ENCODE results near the gene MTUS2. TPM values are rescaled to one million over a fixed set of nuclear protein-coding genes. Genes with fewer than 3 reads are reported as not detected.

Gene MTUS2
- total and polyA plus RNA-seq, 9 of the 15 experiments (the other 6 are each of a cell fraction or from before 2014, with no cell fraction given) = 0.01 to 0.28 (median 0.06) TPM; not detected in 1

DNA sequence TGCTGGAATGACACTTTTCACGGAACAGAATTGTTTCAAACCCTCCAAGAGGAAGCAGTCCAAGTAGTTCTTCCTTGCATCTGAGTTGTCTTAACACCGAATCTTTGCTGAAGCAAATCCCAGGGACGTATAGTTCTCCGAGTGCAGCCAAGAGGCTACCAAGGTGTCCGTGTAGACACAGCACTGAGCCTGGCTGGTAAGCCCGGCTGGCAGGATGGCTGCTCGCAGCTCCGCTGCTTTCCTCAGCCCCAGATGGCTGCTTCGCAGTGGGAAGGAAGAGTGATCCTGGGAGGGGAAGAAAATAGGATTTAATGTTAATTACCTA, 670.4 kb downstream of the MTUS2 start:
- DNase-seq (ENCODE audit: extremely low read depth in 1 of 4, low spot score in 3 of 4) (no peak), FAIRE-seq (no peak), ATAC-seq (no peak)
- 2% methylated on average over 7 of the region's 9 CpGs for WGBS (ENCODE audit: insufficient coverage, low coverage, missing lambda C conversion rate)
- Histone ChIP-seq H3K27ac (ENCODE audit: extremely low read depth, low read depth, low read length) (no peak overlapping the region), H3K9me1 (ENCODE audit: control insufficient read depth, insufficient read depth, low read length) (no peaks in the 10 kb centered on the region), H3K4me2 (ENCODE audit: insufficient read depth, low read length) (no peak overlapping the region), H4K20me1 (replicated peaks; ENCODE audit: control insufficient read depth, insufficient read depth, low read length) (no peaks in the 10 kb centered on the region), H3K4me1 (replicated peaks in 1 of 2; ENCODE audit: control insufficient read depth in 2 of 2, insufficient read depth in 2 of 2, low read length in 2 of 2) (no peaks in the 10 kb centered on the region), H3K79me2 (ENCODE audit: control insufficient read depth, insufficient read depth, low read length) (no peaks in the 10 kb centered on the region), H3K4me3 (no peak overlapping the region), H3K36me3 (ENCODE audit: control insufficient read depth, insufficient read depth, low read length) (no peaks in the 10 kb centered on the region), H3K9me3 (replicated peaks; ENCODE audit: control insufficient read depth, insufficient read depth, low read depth, low read length) (no peaks in the 10 kb centered on the region), H2AFZ (ENCODE audit: low read depth, low read length) (no peak overlapping the region), H3K9ac (ENCODE audit: insufficient read depth in 1 of 2, low read depth in 2 of 2, low read length in 2 of 2) (no peak overlapping the region), H3K27me3 (ENCODE audit: control insufficient read depth in 2 of 2, insufficient read depth in 2 of 2, low read length in 2 of 2) (peaks cover 16 to 31% of the 10 kb centered on the region in 2 experiments; a peak in 4 of 5 replicates)
- POLR2A ChIA-PET = no interaction called here
- CTCF ChIA-PET (ENCODE audit: low intra/inter-chr PET ratio) = no interaction called here
- no TSS peak for BruUV-seq (replicated peaks)
- intact Hi-C loops (cut with micrococcal nuclease) = no loop called here
- in situ Hi-C loops (cut with MboI) = no loop called here
- TF ChIP-seq NELFE (IDR thresholded peaks at IDR 0.05; ENCODE audit: insufficient read depth, insufficient read length) = no peak
- no peak for TF ChIP-seq POLR2H (tag; IDR thresholded peaks at IDR 0.05; ENCODE audit: low read depth)
- no peak for TF ChIP-seq ZNF12 (CRISPR knock-in tag; IDR thresholded peaks at IDR 0.05)
- no peak for TF ChIP-seq NFIX (CRISPR knock-in tag; IDR thresholded peaks at IDR 0.05; ENCODE audit: low read depth)
- TF ChIP-seq MTA3 (IDR thresholded peaks at IDR 0.05; ENCODE audit: borderline replicate concordance) = no peak
- TF ChIP-seq ZBTB8A (IDR thresholded peaks at IDR 0.05; ENCODE audit: partially characterized antibody) = no peak
- no peak for TF ChIP-seq SAP30 (IDR thresholded peaks at IDR 0.05; ENCODE audit: borderline replicate concordance, insufficient read depth, low read depth, low read length, poor library complexity, severe bottlenecking)
- TF ChIP-seq, protein P1, sequence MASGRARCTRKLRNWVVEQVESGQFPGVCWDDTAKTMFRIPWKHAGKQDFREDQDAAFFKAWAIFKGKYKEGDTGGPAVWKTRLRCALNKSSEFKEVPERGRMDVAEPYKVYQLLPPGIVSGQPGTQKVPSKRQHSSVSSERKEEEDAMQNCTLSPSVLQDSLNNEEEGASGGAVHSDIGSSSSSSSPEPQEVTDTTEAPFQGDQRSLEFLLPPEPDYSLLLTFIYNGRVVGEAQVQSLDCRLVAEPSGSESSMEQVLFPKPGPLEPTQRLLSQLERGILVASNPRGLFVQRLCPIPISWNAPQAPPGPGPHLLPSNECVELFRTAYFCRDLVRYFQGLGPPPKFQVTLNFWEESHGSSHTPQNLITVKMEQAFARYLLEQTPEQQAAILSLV (tag; IDR thresholded peaks at IDR 0.05) = no peak
- TF ChIP-seq, protein P2, sequence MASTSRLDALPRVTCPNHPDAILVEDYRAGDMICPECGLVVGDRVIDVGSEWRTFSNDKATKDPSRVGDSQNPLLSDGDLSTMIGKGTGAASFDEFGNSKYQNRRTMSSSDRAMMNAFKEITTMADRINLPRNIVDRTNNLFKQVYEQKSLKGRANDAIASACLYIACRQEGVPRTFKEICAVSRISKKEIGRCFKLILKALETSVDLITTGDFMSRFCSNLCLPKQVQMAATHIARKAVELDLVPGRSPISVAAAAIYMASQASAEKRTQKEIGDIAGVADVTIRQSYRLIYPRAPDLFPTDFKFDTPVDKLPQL (IDR thresholded peaks at IDR 0.05; ENCODE audit: extremely low read depth, insufficient read length) = no peak

All from K562 (cell line).